ENCODE measurements around the gene MRGPRX2.

MRGPRX2 gene

GRCh38 chr11:19073454-19074415 lies 13.2 kb upstream of the MRGPRX2 start:
- H3K27me3 ChIP-seq (ENCODE audit: control insufficient read depth, insufficient read depth, low read length) = no peaks in the 10 kb centered on the region
- no peaks in the 10 kb centered on the region for H3K36me3 ChIP-seq (ENCODE audit: control insufficient read depth, insufficient read depth, low read length)
- no peak overlapping the region for H3K27ac ChIP-seq
- no peak overlapping the region for H3K9ac ChIP-seq
- no peak for TF ChIP-seq CTCF (IDR thresholded peaks at IDR 0.05)
- no peaks in the 10 kb centered on the region for H3K4me1 ChIP-seq
- H3K9me3 ChIP-seq (ENCODE audit: control insufficient read depth, low read length) = no peaks in the 10 kb centered on the region
- no peak overlapping the region for H3K4me2 ChIP-seq (ENCODE audit: low read length)
- no peak overlapping the region for H3K4me3 ChIP-seq (ENCODE audit: low read depth, low read length)
- no peaks in the 10 kb centered on the region for H3K79me2 ChIP-seq
- H2AFZ ChIP-seq = no peak overlapping the region

GRCh38 chr11:19072464-19072863 lies 11.9 kb upstream of the MRGPRX2 start:
- H3K36me3 ChIP-seq (ENCODE audit: control insufficient read depth, insufficient read depth, low read length) = no peaks in the 10 kb centered on the region
- no peaks in the 10 kb centered on the region for H3K27me3 ChIP-seq (ENCODE audit: control insufficient read depth, insufficient read depth, low read length)
- H3K4me3 ChIP-seq (ENCODE audit: low read depth, low read length) = no peak overlapping the region
- H3K4me1 ChIP-seq = no peaks in the 10 kb centered on the region
- no peak overlapping the region for H3K27ac ChIP-seq
- TF ChIP-seq CTCF (IDR thresholded peaks at IDR 0.05) = no peak
- H3K4me2 ChIP-seq (ENCODE audit: low read length) = no peak overlapping the region
- no peak overlapping the region for H3K9ac ChIP-seq
- H3K9me3 ChIP-seq (ENCODE audit: control insufficient read depth, low read length) = no peaks in the 10 kb centered on the region
- no peaks in the 10 kb centered on the region for H3K79me2 ChIP-seq
- H2AFZ ChIP-seq = no peak overlapping the region

- Histone ChIP-seq H3K4me2 (ENCODE audit: low read length) (no peak overlapping the region), H3K27ac (no peak overlapping the region), H3K4me1 (no peaks in the 10 kb centered on the region), H3K4me3 (ENCODE audit: low read depth, low read length) (no peak overlapping the region), H3K9ac (no peak overlapping the region), H2AFZ (no peak overlapping the region), H3K36me3 (ENCODE audit: control insufficient read depth, insufficient read depth, low read length) (no peaks in the 10 kb centered on the region), H3K27me3 (ENCODE audit: control insufficient read depth, insufficient read depth, low read length) (no peaks in the 10 kb centered on the region), H3K9me3 (ENCODE audit: control insufficient read depth, low read length) (no peaks in the 10 kb centered on the region), H3K79me2 (no peaks in the 10 kb centered on the region)
- peak; percentile 64 for TF ChIP-seq CTCF (IDR thresholded peaks at IDR 0.05)
Measured at GRCh38 chr11:19071255-19071654, 10.7 kb upstream of the MRGPRX2 start.

- H2AFZ ChIP-seq = no peak overlapping the region
- no peak overlapping the region for H3K9ac ChIP-seq
- no peak for TF ChIP-seq CTCF (IDR thresholded peaks at IDR 0.05)
- no peak overlapping the region for H3K4me3 ChIP-seq (ENCODE audit: low read depth, low read length)
- no peaks in the 10 kb centered on the region for H3K36me3 ChIP-seq (ENCODE audit: control insufficient read depth, insufficient read depth, low read length)
- no peaks in the 10 kb centered on the region for H3K79me2 ChIP-seq
- no peak overlapping the region for H3K4me2 ChIP-seq (ENCODE audit: low read length)
- no peak overlapping the region for H3K27ac ChIP-seq
- H3K9me3 ChIP-seq (ENCODE audit: control insufficient read depth, low read length) = no peaks in the 10 kb centered on the region
- no peaks in the 10 kb centered on the region for H3K4me1 ChIP-seq
- H3K27me3 ChIP-seq (ENCODE audit: control insufficient read depth, insufficient read depth, low read length) = no peaks in the 10 kb centered on the region
Measured at GRCh38 chr11:19059833-19060232, 684 bp downstream of the MRGPRX2 start.

- Histone ChIP-seq H3K79me2 (no peaks in the 10 kb centered on the region), H3K4me3 (ENCODE audit: low read depth, low read length) (no peak overlapping the region), H3K9ac (no peak overlapping the region), H2AFZ (no peak overlapping the region), H3K27ac (no peak overlapping the region), H3K27me3 (ENCODE audit: control insufficient read depth, insufficient read depth, low read length) (no peaks in the 10 kb centered on the region), H3K4me1 (no peaks in the 10 kb centered on the region), H3K4me2 (ENCODE audit: low read length) (no peak overlapping the region), H3K9me3 (ENCODE audit: control insufficient read depth, low read length) (no peaks in the 10 kb centered on the region), H3K36me3 (ENCODE audit: control insufficient read depth, insufficient read depth, low read length) (no peaks in the 10 kb centered on the region)
- no peak for TF ChIP-seq CTCF (IDR thresholded peaks at IDR 0.05)
Measured at GRCh38 chr11:19055905-19056304, 4.6 kb downstream of the MRGPRX2 start.
